ENCODE measurements around the gene MRPS31.

GRCh38 chr13:40694426-40694825 lies 76.6 kb downstream of the MRPS31 start:
- TF ChIP-seq CTCF (IDR thresholded peaks at IDR 0.05), result no peak
- no peak for TF ChIP-seq EZH2 (IDR thresholded peaks at IDR 0.05; ENCODE audit: borderline replicate concordance, insufficient read depth, low read depth, low read length, poor library complexity, severe bottlenecking)

Measured in B cell (primary cell).